HG02884 (cell line): Measurements from ENCODE around the gene DERL2.
"Not testable (repeated sequence)": the region's sequence is repeated elsewhere in the genome, so short reads cannot be mapped to it uniquely, and the experiment has no call there.

Experiments
- ATAC-seq: cut with Tn5 transposase; IDR thresholded peaks from one replicate; pipeline ENCODE4 v1.9.1; 2021; ENCODE audit warnings: mild to moderate bottlenecking, moderate library complexity; ENCODE audit not compliant: unreplicated experiment

Gene DERL2

GRCh38 chr17:5438716-5439445, 47.1 kb downstream of the DERL2 start, which contains the start of gene C1QBP:
Gene C1QBP, minus strand, starts transcription at chr17:5439155. Its CDS starts 82 bp downstream, at chr17:5439073.
- ATAC-seq: peak; percentile 70

GRCh38 chr17:5437721-5438317, 48.2 kb downstream of the DERL2 start:
- no peak for ATAC-seq

GRCh38 chr17:5435781-5436315, 50.1 kb downstream of the DERL2 start:
- not testable (repeated sequence) for ATAC-seq

GRCh38 chr17:5434984-5435383, 51.0 kb downstream of the DERL2 start:
- ATAC-seq: no peak

- ATAC-seq: no peak
Measured at GRCh38 chr17:5431949-5432556, 53.9 kb downstream of the DERL2 start.

- not testable (repeated sequence) for ATAC-seq
Measured at GRCh38 chr17:5431234-5431633, 54.7 kb downstream of the DERL2 start.

- no peak for ATAC-seq
Measured at GRCh38 chr17:5430413-5430999, 55.5 kb downstream of the DERL2 start.

GRCh38 chr17:5429191-5429887, 56.6 kb downstream of the DERL2 start:
- no peak for ATAC-seq

- no peak for ATAC-seq
Measured at GRCh38 chr17:5425826-5426225, 60.2 kb downstream of the DERL2 start.

- ATAC-seq: no peak
Measured at GRCh38 chr17:5424909-5425308, 61.1 kb downstream of the DERL2 start.

- no peak for ATAC-seq
Measured at GRCh38 chr17:5422505-5422904, 63.5 kb downstream of the DERL2 start.
